ENCODE measurements around the gene LY6G6F. TPM values are rescaled to one million over a fixed set of nuclear protein-coding genes. Genes with fewer than 3 reads are reported as not detected.

Gene LY6G6F
- total and polyA plus RNA-seq, 4 donors: 0.21 to 2.2 TPM; not detected in 2

GRCh38 chr6:31729515-31729978 lies 22.9 kb downstream of the LY6G6F start:
- H3K36me3 ChIP-seq (ENCODE audit: control insufficient read depth in 4 of 4, insufficient read depth in 4 of 4, low read length in 4 of 4): peaks cover 9 to 47% (median 36%) of the 10 kb centered on the region in 4 donors
- ATAC-seq (ENCODE audit: insufficient read depth, low FRiP score): peak; percentile 77
- H3K27ac ChIP-seq (ENCODE audit: low read depth in 1 of 2, low read length in 1 of 2): peak overlapping the region; percentile 90 to 93
- DNase-seq: peak; percentile 94 to 97 (median 95)
- no peaks in the 10 kb centered on the region for H3K9me3 ChIP-seq (ENCODE audit: control insufficient read depth in 4 of 4, insufficient read depth in 3 of 4, low read length in 3 of 4)
- H3K9ac ChIP-seq (ENCODE audit: insufficient read depth in 1 of 2, low read length in 2 of 2): peak overlapping the region; percentile 70 to 78
- H3K4me1 ChIP-seq (ENCODE audit: control insufficient read depth in 5 of 5, insufficient read depth in 5 of 5, low read length in 5 of 5): peaks cover 0 to 20% (median 7%) of the 10 kb centered on the region in 5 donors
- H3K27me3 ChIP-seq (ENCODE audit: control insufficient read depth in 3 of 3, insufficient read depth in 3 of 3, low read length in 2 of 3): no peaks in the 10 kb centered on the region
- 0 to 1% methylated on average over 29 of the region's 29 CpGs for WGBS, 2 donors
- peak overlapping the region; percentile 36 for H3K4me3 ChIP-seq
- peak; percentile 37 for TF ChIP-seq CTCF (IDR thresholded peaks at IDR 0.05; ENCODE audit: control extremely low read depth, extremely low read depth)

GRCh38 chr6:31729979-31730630 lies 23.4 kb downstream of the LY6G6F start:
- Histone ChIP-seq H3K27ac (ENCODE audit: low read depth in 1 of 2, low read length in 1 of 2) (peak overlapping the region; percentile 90 to 93), H3K36me3 (ENCODE audit: control insufficient read depth in 4 of 4, insufficient read depth in 4 of 4, low read length in 4 of 4) (peaks cover 9 to 47% (median 36%) of the 10 kb centered on the region in 4 donors)
- WGBS, 2 donors: 3 to 4% methylated on average over 37 to 46 of the region's 46 CpGs

GRCh38 chr6:31730631-31731086 lies 24.0 kb downstream of the LY6G6F start:
- DNase-seq (no peak), ATAC-seq (ENCODE audit: insufficient read depth, low FRiP score) (no peak)
- Histone ChIP-seq H3K27ac (ENCODE audit: low read depth in 1 of 2, low read length in 1 of 2) (peak overlapping the region; percentile 90 to 93), H3K4me3 (no peak overlapping the region), H3K9me3 (ENCODE audit: control insufficient read depth in 4 of 4, insufficient read depth in 3 of 4, low read length in 3 of 4) (no peaks in the 10 kb centered on the region), H3K27me3 (ENCODE audit: control insufficient read depth in 3 of 3, insufficient read depth in 3 of 3, low read length in 2 of 3) (no peaks in the 10 kb centered on the region), H3K4me1 (ENCODE audit: control insufficient read depth in 5 of 5, insufficient read depth in 5 of 5, low read length in 5 of 5) (peaks cover 0 to 25% (median 7%) of the 10 kb centered on the region in 5 donors), H3K9ac (ENCODE audit: insufficient read depth in 1 of 2, low read length in 2 of 2) (no peak overlapping the region), H3K36me3 (ENCODE audit: control insufficient read depth in 4 of 4, insufficient read depth in 4 of 4, low read length in 4 of 4) (peaks cover 9 to 47% (median 35%) of the 10 kb centered on the region in 4 donors)
- WGBS, 2 donors: 91% methylated on average over 11 of the region's 11 CpGs
- no peak for TF ChIP-seq CTCF (IDR thresholded peaks at IDR 0.05; ENCODE audit: control extremely low read depth, extremely low read depth)

More at GRCh38 chr6:31729979-31730630, 23.4 kb downstream of the LY6G6F start:
- DNase-seq (peak; percentile 97), ATAC-seq (ENCODE audit: insufficient read depth, low FRiP score) (peak; percentile 80)
- Histone ChIP-seq H3K4me1 (ENCODE audit: control insufficient read depth in 5 of 5, insufficient read depth in 5 of 5, low read length in 5 of 5) (peaks cover 0 to 25% (median 7%) of the 10 kb centered on the region in 5 donors), H3K9ac (ENCODE audit: insufficient read depth in 1 of 2, low read length in 2 of 2) (peak overlapping the region; percentile 70 to 78), H3K27me3 (ENCODE audit: control insufficient read depth in 3 of 3, insufficient read depth in 3 of 3, low read length in 2 of 3) (no peaks in the 10 kb centered on the region), H3K4me3 (peak overlapping the region; percentile 36), H3K9me3 (ENCODE audit: control insufficient read depth in 4 of 4, insufficient read depth in 3 of 4, low read length in 3 of 4) (no peaks in the 10 kb centered on the region)
- TF ChIP-seq CTCF (IDR thresholded peaks at IDR 0.05; ENCODE audit: control extremely low read depth, extremely low read depth): no peak
